ENCODE measurements around the gene TNFRSF9.
A peak's percentile ranks its signal among the peaks of the same experiment; 100 is the strongest.

TNFRSF9 gene

DNA sequence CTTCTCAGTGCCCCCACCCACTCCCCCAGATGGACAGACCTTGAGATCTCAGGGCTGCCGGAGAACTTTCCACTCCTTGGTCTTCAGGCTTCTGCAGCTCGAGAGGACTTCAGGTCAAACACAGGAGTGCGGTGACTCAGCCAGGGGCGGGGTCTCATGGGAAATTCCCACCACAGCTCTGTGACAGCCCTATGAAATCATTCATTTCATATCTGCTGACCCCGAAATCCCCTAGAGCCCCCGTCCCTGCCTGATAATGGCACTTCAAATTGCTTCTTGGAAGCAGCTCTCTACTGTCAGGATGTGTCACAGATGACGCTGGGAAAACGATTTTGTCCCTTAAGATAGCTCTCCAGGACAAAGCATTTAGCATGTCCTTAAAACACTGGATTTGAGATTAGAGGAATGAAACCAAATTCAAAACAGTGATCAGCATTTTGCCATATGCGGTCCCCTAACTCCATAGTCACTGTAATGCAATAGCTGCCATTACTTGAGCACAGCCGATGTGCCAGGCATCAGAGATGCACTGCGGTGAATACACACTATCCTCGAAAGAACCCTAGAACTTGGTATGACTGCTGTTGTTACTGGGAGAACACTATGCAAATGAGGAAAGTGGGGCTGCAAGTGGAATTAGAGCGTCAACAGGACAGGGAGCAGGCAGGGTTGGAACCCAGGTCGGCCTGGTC is at the start of gene TNFRSF9:
TSS of gene TNFRSF9 (minus strand) at position 95 of the 692 bp plus-strand sequence. CDS start 845 bp downstream, outside the sequence.
- TF ChIP-seq, protein P1, sequence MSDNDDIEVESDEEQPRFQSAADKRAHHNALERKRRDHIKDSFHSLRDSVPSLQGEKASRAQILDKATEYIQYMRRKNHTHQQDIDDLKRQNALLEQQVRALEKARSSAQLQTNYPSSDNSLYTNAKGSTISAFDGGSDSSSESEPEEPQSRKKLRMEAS (IDR thresholded peaks at IDR 0.05; ENCODE audit: low read depth, low read length): no peak
- TF ChIP-seq, protein P2, sequence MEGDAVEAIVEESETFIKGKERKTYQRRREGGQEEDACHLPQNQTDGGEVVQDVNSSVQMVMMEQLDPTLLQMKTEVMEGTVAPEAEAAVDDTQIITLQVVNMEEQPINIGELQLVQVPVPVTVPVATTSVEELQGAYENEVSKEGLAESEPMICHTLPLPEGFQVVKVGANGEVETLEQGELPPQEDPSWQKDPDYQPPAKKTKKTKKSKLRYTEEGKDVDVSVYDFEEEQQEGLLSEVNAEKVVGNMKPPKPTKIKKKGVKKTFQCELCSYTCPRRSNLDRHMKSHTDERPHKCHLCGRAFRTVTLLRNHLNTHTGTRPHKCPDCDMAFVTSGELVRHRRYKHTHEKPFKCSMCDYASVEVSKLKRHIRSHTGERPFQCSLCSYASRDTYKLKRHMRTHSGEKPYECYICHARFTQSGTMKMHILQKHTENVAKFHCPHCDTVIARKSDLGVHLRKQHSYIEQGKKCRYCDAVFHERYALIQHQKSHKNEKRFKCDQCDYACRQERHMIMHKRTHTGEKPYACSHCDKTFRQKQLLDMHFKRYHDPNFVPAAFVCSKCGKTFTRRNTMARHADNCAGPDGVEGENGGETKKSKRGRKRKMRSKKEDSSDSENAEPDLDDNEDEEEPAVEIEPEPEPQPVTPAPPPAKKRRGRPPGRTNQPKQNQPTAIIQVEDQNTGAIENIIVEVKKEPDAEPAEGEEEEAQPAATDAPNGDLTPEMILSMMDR (IDR thresholded peaks at IDR 0.05; ENCODE audit: low read depth, low read length): no peak
- no peak for TF ChIP-seq MYC (IDR thresholded peaks at IDR 0.05; ENCODE audit: low read depth, low read length)
- TF ChIP-seq POLR2A (IDR thresholded peaks at IDR 0.05; ENCODE audit: extremely low read depth, insufficient read length): no peak
- DNase-seq (ENCODE audit: low read depth): peak; percentile 72
- no peak within 1 kb of the TSS for H3K4me3 ChIP-seq (ENCODE audit: low read depth, low read length)

DNA sequence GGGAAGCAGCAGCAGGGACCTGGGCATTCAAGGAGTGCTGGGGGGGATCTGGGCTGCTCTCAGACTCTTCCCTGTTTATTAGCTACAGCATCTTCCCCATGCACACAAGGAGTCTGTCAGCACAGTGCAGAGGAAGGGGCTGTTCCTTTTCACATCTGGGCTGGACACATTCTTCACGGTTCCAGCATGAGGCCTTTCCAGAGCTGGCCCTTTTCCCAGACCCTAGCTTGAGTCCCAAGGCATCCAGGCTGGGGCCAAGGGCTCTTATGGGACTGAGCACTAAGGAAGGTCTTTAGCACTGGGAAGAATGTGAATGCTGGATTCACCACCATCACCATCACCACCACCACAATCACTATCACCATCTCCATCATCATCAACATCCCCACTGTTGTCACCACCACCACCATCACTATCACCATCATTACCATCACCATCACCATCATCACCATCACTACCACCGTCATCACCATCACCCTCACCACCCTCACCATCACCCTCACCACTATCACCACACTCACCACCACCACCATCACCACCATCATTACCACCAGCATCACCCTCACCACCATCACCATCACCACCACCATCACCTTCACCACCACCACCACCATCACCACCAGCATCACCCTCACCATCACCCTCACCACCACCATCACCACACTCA is 49.3 kb upstream of the TNFRSF9 start:
- DNase-seq (ENCODE audit: low read depth): no peak
- TF ChIP-seq, protein P1 (IDR thresholded peaks at IDR 0.05; ENCODE audit: low read depth, low read length): no peak
- TF ChIP-seq POLR2A (IDR thresholded peaks at IDR 0.05; ENCODE audit: extremely low read depth, insufficient read length): no peak

DNA sequence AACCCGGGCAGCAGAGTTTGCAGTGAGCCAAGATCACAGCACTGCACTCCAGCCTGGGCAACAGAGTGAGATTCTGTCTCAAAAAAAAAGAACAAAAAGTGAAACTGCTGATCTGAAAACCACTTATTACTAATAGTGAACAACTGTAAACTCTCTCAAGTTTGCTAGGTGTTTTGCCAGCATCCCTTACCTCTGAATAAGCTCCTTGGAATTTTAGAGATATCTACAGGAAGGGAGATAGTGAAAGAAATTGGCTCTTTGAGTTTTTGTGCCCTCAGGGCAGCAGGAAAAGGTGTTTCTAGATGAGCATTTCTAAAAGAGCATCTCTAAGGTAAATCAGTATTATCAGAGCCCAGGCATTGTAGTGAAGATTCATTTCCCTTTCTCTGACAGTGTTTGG is 47.9 kb upstream of the TNFRSF9 start:
- DNase-seq (ENCODE audit: low read depth): no peak
- H3K4me3 ChIP-seq (ENCODE audit: low read depth, low read length): no peak overlapping the region
- TF ChIP-seq, protein P2 (IDR thresholded peaks at IDR 0.05; ENCODE audit: low read depth, low read length): no peak
- no peak for TF ChIP-seq MYC (IDR thresholded peaks at IDR 0.05; ENCODE audit: low read depth, low read length)
- TF ChIP-seq, protein P1 (IDR thresholded peaks at IDR 0.05; ENCODE audit: low read depth, low read length): no peak
- TF ChIP-seq POLR2A (IDR thresholded peaks at IDR 0.05; ENCODE audit: extremely low read depth, insufficient read length): no peak

More for the DNA sequence above, 49.3 kb upstream of the TNFRSF9 start:
- H3K4me3 ChIP-seq (ENCODE audit: low read depth, low read length): no peak overlapping the region

DNA sequence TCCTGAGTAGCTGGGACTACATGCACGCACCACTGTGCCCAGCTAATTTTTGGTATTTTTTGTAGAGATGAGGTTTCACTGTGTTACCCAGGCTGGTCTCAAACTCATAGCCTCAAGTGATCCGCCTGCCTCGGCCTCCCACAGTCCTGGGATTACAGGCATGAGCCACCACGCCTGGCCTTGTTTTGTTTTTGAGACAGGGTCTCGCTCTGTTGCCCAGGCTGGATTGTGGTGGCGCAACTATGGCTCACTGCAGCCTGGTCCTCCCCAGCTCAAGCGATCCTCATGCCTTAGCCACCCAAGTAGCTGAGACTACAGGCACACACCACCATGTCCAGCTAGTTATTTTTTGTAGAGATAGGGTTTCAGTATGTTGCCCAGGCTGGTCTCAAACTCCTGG is 46.9 kb upstream of the TNFRSF9 start:
- TF ChIP-seq, protein P1 (IDR thresholded peaks at IDR 0.05; ENCODE audit: low read depth, low read length): no peak
- TF ChIP-seq MYC (IDR thresholded peaks at IDR 0.05; ENCODE audit: low read depth, low read length) (no peak), POLR2A (IDR thresholded peaks at IDR 0.05; ENCODE audit: extremely low read depth, insufficient read length) (no peak)
- TF ChIP-seq, protein P2 (IDR thresholded peaks at IDR 0.05; ENCODE audit: low read depth, low read length): no peak
- DNase-seq (ENCODE audit: low read depth): no peak
- H3K4me3 ChIP-seq (ENCODE audit: low read depth, low read length): no peak overlapping the region

DNA sequence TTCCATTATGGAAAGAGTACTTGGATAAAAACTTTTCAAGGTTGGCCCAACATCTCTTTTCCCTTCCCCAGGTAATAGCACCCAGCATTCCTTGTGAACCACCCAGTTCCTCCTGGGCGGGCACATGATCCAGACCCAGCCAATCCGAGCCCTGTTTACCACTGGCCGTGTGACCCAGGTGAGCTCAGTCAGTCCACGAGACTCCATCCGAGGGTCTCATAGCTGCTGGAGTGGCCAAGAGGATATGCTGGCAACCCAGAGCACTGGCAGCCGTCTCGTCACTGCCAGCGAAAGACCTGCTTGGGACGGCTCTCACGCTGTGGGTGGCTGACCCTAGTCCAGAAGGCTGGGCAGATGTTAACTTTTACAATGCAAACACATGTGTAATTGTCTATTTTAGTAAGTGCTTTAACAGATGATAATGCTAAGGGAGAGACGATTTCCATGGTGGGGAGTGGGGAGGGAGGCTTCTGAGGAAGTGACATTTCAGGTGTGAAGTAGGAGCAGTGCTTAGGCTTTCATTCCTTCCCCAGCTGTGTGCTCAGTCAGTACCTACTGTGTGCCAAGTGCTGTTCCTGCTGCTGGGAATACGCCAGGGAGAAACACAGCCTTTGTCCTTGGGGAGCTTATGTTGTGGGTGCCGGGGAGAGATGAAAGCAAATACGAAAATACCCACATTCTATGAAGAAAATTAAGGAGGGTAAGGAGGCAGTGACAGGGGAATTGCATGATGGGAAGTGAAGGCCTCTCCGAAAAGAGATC is 45.4 kb upstream of the TNFRSF9 start:
- no peak overlapping the region for H3K4me3 ChIP-seq (ENCODE audit: low read depth, low read length)
- no peak for TF ChIP-seq MYC (IDR thresholded peaks at IDR 0.05; ENCODE audit: low read depth, low read length)
- no peak for TF ChIP-seq POLR2A (IDR thresholded peaks at IDR 0.05; ENCODE audit: extremely low read depth, insufficient read length)
- TF ChIP-seq, protein P1 (IDR thresholded peaks at IDR 0.05; ENCODE audit: low read depth, low read length): no peak
- TF ChIP-seq, protein P2 (IDR thresholded peaks at IDR 0.05; ENCODE audit: low read depth, low read length): no peak
- DNase-seq (ENCODE audit: low read depth): no peak

All from NB4 (cell line).